ENCODE data around the gene LNP1. TPM values are rescaled to one million over a fixed set of nuclear protein-coding genes. Genes with fewer than 3 reads are reported as not detected.
A peak's percentile ranks its signal among the peaks of the same experiment; 100 is the strongest.
"Not testable (repeated sequence)": the region's sequence is repeated elsewhere in the genome, so short reads cannot be mapped to it uniquely, and the experiment has no call there.

LNP1 gene, protein sequence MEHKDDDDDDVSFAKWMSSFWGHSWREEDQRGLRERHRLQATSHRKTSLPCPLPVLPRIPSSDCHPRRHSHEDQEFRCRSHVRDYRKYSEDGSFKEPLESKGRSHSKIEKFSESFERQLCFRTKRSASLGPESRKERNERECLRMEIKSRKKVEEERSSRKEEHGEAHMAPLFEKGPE
- 6.0 TPM for polyA plus RNA-seq (2013, experiment 1 of 2)
- 7.7 TPM for polyA plus RNA-seq (2013, experiment 2 of 2)

DNA sequence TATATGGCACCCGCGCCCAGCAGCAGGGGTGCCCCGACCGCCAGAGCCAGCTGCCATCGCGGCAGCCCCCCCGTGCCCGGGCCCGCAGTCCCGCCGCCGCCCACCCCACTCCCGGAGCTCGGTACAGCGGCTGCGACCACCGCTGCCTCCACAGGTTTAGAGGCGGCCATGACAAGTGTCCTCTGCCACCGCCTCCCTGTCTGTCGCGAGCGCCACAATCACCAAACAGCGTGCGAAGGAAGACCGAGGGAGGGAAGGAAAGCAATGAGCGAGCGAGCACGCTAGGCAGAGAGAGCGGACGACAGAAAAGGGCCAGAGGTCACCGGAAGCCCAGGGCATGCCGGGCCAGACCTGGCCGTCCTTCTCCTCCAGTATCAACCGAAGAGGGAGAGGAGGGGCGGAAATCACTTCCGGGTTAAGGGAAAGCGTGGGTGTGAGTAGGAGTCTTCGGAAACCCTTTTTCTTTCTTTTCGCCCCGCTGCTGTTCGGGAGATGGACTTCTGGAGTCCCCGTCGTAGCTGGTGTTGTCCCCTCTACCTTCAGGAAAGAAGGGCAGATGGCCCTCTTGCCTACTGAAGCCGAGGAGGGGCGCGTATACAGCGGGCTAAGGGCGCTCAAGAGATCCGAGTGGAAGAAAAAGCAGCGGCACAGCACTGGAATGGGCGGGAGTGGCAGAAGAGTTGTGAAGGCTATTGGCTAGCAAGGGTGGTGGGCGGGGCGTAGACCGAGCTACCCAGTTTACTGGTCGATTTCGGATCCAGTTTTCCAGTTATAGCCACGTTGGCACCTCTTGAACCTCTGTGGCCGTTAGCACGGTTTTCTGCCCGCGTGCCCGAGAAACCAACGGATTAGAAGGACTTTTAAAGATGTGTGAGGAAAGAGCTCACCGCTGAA, at the start of gene LNP1, which contains the start of gene TOMM70:
TSS of gene LNP1 (plus strand) at position 760 of the 894 bp plus-strand sequence. CDS start 28,191 bp downstream, outside the sequence.
TSS of gene TOMM70 (minus strand) at position 310 of the 894 bp plus-strand sequence. CDS start at position 170, 140 bp downstream.
- Histone ChIP-seq H3K4me3 (ENCODE audit: extremely low read depth, insufficient read depth, low read length, poor library complexity, severe bottlenecking) (peak within 1 kb of the TSS; percentile 87), H3K9me3 (ENCODE audit: control insufficient read depth, low read length) (no peaks in the 10 kb centered on the region), H3K36me3 (ENCODE audit: control insufficient read depth, insufficient read depth, low read length) (peaks cover 11% of the 10 kb centered on the region), H3K27ac (ENCODE audit: low read depth, low read length, severe bottlenecking) (peak within 1 kb of the TSS; percentile 99), H3K4me1 (ENCODE audit: control insufficient read depth, insufficient read depth, low read length, poor library complexity, severe bottlenecking) (peaks cover 6% of the 10 kb centered on the region)
- WGBS, 2 experiments (ENCODE audit: insufficient coverage in 2 of 2), result 0% methylated on average over 31 to 58 of the region's 64 CpGs

- peaks cover 56% of the 10 kb centered on the region for H3K36me3 ChIP-seq (ENCODE audit: control insufficient read depth, insufficient read depth, low read length)
- H3K4me1 ChIP-seq (ENCODE audit: control insufficient read depth, insufficient read depth, low read length, poor library complexity, severe bottlenecking); H3K4me3 ChIP-seq (ENCODE audit: extremely low read depth, insufficient read depth, low read length, poor library complexity, severe bottlenecking); H3K9me3 ChIP-seq (ENCODE audit: control insufficient read depth, low read length); H3K27ac ChIP-seq (ENCODE audit: low read depth, low read length, severe bottlenecking): not testable (repeated sequence)
- no CpG with 5 or more reads among the region's 2 CpGs for WGBS, 2 experiments (ENCODE audit: insufficient coverage in 2 of 2)
Measured at GRCh38 chr3:100351770-100352169, 49.6 kb upstream of the LNP1 start.

DNA sequence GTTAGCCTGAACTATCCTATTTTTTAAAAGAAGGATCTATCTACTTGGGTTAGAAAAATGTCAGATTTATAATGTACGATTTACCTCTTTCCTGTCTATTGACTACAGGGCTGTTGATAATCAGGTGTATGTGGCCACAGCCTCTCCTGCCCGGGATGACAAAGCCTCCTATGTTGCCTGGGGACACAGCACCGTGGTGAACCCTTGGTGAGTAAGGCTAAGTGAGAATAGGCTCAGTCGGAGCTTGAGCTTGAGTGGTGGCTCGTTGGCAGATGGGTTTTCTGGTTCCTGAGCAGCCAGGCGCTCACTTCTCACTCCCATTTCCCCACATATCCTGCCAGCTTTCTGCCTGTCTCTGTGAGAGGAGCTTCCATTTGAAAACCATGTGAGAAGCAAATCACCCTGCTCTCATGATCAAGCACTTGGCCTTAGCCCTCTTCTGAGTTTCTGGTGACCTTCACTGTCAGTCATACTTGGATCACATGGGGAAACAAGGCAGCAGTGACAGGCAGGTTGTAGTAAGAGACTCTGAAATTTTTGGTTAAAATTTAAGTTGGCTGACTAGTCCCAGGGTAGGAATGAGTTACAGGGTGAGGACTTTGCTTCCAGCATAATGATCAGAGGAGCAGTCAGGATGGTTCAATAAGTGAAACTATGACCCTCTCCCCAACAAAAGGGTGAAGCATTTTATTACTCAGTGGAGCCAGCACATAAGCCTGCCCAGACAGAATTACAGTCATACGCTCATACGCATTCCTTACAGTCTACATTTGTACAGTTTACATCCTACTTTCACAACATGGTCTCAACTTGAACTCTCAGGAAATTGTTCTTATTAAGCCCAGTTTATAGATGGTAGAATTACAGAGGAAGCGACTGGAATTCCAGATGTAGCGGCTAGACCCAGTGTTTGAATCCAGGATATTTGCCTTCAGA, 48.8 kb upstream of the LNP1 start:
- H3K36me3 ChIP-seq (ENCODE audit: control insufficient read depth, insufficient read depth, low read length), result peaks cover 50% of the 10 kb centered on the region
- 68 to 95% methylated on average over 2 to 5 of the region's 10 CpGs for WGBS, 2 experiments (ENCODE audit: insufficient coverage in 2 of 2)
- no peak overlapping the region for H3K27ac ChIP-seq (ENCODE audit: low read depth, low read length, severe bottlenecking)
- H3K4me1 ChIP-seq (ENCODE audit: control insufficient read depth, insufficient read depth, low read length, poor library complexity, severe bottlenecking), result no peaks in the 10 kb centered on the region
- H3K4me3 ChIP-seq (ENCODE audit: extremely low read depth, insufficient read depth, low read length, poor library complexity, severe bottlenecking), result no peak overlapping the region
- H3K9me3 ChIP-seq (ENCODE audit: control insufficient read depth, low read length), result no peaks in the 10 kb centered on the region

- H3K36me3 ChIP-seq (ENCODE audit: control insufficient read depth, insufficient read depth, low read length), result peaks cover 40% of the 10 kb centered on the region
- H3K9me3 ChIP-seq (ENCODE audit: control insufficient read depth, low read length), result no peaks in the 10 kb centered on the region
- no CpG with 5 or more reads among the region's 3 CpGs for WGBS, 2 experiments (ENCODE audit: insufficient coverage in 2 of 2)
- no peak overlapping the region for H3K4me3 ChIP-seq (ENCODE audit: extremely low read depth, insufficient read depth, low read length, poor library complexity, severe bottlenecking)
- no peaks in the 10 kb centered on the region for H3K4me1 ChIP-seq (ENCODE audit: control insufficient read depth, insufficient read depth, low read length, poor library complexity, severe bottlenecking)
- H3K27ac ChIP-seq (ENCODE audit: low read depth, low read length, severe bottlenecking), result no peak overlapping the region
Measured at GRCh38 chr3:100354850-100355249, 46.5 kb upstream of the LNP1 start.

DNA sequence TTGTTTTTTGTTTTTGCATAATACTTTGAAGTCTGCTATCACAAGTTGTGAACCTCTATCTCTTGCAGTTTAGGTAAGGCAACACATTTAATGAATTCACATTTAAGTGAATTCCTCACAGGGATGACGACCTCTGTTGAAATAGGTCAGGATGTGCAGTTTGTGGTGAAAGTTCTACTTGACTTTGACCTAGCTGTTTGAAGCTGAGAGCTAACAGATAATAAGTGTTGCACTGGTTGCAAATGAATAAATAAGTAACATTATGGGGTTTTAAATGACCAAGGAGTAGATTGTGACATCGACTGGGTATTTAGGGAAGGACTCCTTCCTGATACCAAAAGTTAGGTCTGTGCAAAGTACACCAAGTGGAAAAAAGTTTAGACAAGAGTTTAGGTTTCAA, 42.9 kb upstream of the LNP1 start:
- peaks cover 6% of the 10 kb centered on the region for H3K9me3 ChIP-seq (ENCODE audit: control insufficient read depth, low read length)
- no peaks in the 10 kb centered on the region for H3K4me1 ChIP-seq (ENCODE audit: control insufficient read depth, insufficient read depth, low read length, poor library complexity, severe bottlenecking)
- no peak overlapping the region for H3K4me3 ChIP-seq (ENCODE audit: extremely low read depth, insufficient read depth, low read length, poor library complexity, severe bottlenecking)
- H3K27ac ChIP-seq (ENCODE audit: low read depth, low read length, severe bottlenecking), result no peak overlapping the region
- 90 to 100% methylated on average over 1 to 2 of the region's 2 CpGs for WGBS, 2 experiments (ENCODE audit: insufficient coverage in 2 of 2)
- peaks cover 46% of the 10 kb centered on the region for H3K36me3 ChIP-seq (ENCODE audit: control insufficient read depth, insufficient read depth, low read length)

GRCh38 chr3:100359035-100359434, 42.3 kb upstream of the LNP1 start:
- Histone ChIP-seq H3K4me1 (ENCODE audit: control insufficient read depth, insufficient read depth, low read length, poor library complexity, severe bottlenecking) (no peaks in the 10 kb centered on the region), H3K27ac (ENCODE audit: low read depth, low read length, severe bottlenecking) (no peak overlapping the region), H3K9me3 (ENCODE audit: control insufficient read depth, low read length) (peaks cover 6% of the 10 kb centered on the region), H3K4me3 (ENCODE audit: extremely low read depth, insufficient read depth, low read length, poor library complexity, severe bottlenecking) (no peak overlapping the region), H3K36me3 (ENCODE audit: control insufficient read depth, insufficient read depth, low read length) (peaks cover 47% of the 10 kb centered on the region)
- WGBS, 2 experiments (ENCODE audit: insufficient coverage in 2 of 2), result 96 to 100% methylated on average over 2 of the region's 3 CpGs

GRCh38 chr3:100360757-100361496, 40.4 kb upstream of the LNP1 start:
- Histone ChIP-seq H3K9me3 (ENCODE audit: control insufficient read depth, low read length) (peaks cover 6% of the 10 kb centered on the region), H3K4me1 (ENCODE audit: control insufficient read depth, insufficient read depth, low read length, poor library complexity, severe bottlenecking) (no peaks in the 10 kb centered on the region), H3K4me3 (ENCODE audit: extremely low read depth, insufficient read depth, low read length, poor library complexity, severe bottlenecking) (no peak overlapping the region), H3K27ac (ENCODE audit: low read depth, low read length, severe bottlenecking) (no peak overlapping the region), H3K36me3 (ENCODE audit: control insufficient read depth, insufficient read depth, low read length) (peaks cover 58% of the 10 kb centered on the region)
- 93 to 96% methylated on average over 3 to 4 of the region's 4 CpGs for WGBS, 2 experiments (ENCODE audit: insufficient coverage in 2 of 2)

DNA sequence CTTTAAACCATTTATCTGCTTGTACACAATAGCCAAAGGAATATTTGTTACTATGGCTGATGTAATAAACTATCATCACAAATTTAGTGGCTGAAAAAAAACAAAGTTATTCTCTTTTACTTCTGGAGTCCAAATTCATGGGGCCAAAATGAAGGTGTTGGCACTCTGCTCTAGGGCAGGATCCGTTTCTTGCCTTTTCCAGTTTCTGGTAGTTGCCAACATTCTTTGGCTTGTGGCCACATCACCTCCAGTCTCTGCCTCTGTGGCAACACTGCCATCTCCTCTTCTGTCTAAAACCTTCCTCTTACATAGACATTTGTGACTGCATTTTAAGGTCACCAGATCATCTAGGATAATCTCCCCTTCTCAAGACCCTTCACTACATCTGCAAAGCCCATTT, 39.4 kb upstream of the LNP1 start:
- H3K36me3 ChIP-seq (ENCODE audit: control insufficient read depth, insufficient read depth, low read length), result peaks cover 68% of the 10 kb centered on the region
- H3K4me3 ChIP-seq (ENCODE audit: extremely low read depth, insufficient read depth, low read length, poor library complexity, severe bottlenecking), result no peak overlapping the region
- no peaks in the 10 kb centered on the region for H3K4me1 ChIP-seq (ENCODE audit: control insufficient read depth, insufficient read depth, low read length, poor library complexity, severe bottlenecking)
- 100% methylated on average over 1 of the region's 1 CpG for WGBS, 2 experiments (ENCODE audit: insufficient coverage in 2 of 2)
- H3K9me3 ChIP-seq (ENCODE audit: control insufficient read depth, low read length), result peaks cover 6% of the 10 kb centered on the region
- no peak overlapping the region for H3K27ac ChIP-seq (ENCODE audit: low read depth, low read length, severe bottlenecking)

DNA sequence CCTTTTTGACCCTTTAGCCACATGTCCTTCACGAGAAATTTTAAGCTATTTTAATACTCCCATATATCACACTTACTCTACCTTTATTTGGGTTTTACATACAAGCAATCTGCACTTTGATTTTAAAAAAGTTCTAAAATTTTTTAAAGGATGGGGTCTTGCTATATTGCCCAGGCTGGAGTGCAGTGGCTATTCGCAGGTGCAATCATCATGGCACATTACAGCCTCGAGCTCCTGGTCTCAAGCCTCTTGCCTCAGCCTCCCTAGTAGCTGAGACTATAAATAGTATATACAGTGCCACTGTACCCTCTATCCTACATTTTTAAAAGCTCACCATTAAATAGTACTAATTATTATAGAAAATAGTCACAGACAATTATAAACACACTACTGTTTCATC, 36.9 kb upstream of the LNP1 start:
- whole genome bisulfite sequencing, 2 experiments (ENCODE audit: insufficient coverage in 2 of 2), result 83 to 87% methylated on average over 1 to 3 of the region's 3 CpGs
- Histone ChIP-seq H3K27ac (ENCODE audit: low read depth, low read length, severe bottlenecking) (no peak overlapping the region), H3K4me1 (ENCODE audit: control insufficient read depth, insufficient read depth, low read length, poor library complexity, severe bottlenecking) (no peaks in the 10 kb centered on the region), H3K4me3 (ENCODE audit: extremely low read depth, insufficient read depth, low read length, poor library complexity, severe bottlenecking) (no peak overlapping the region), H3K9me3 (ENCODE audit: control insufficient read depth, low read length) (peaks cover 6% of the 10 kb centered on the region), H3K36me3 (ENCODE audit: control insufficient read depth, insufficient read depth, low read length) (peaks cover 75% of the 10 kb centered on the region)

DNA sequence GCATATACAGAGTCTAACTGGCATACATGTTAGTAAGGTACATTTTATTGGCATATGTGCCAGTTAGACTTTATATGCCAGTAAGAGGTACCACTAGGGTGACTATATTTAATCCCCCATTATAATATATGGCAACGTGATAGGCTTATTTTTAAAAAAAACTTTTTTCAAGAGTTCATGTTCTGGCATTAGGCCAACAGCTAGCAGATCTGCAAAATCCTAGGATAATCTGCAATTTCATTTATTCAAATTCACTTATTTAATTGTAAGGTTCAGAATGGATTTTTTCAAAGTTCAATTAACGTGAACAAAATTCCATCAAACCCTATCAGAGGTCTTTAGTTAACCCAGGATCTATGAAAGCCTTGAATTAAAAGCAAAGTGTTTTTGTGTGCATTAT, 34.9 kb upstream of the LNP1 start:
- H3K9me3 ChIP-seq (ENCODE audit: control insufficient read depth, low read length), result peaks cover 6% of the 10 kb centered on the region
- no peak overlapping the region for H3K27ac ChIP-seq (ENCODE audit: low read depth, low read length, severe bottlenecking)
- no peaks in the 10 kb centered on the region for H3K4me1 ChIP-seq (ENCODE audit: control insufficient read depth, insufficient read depth, low read length, poor library complexity, severe bottlenecking)
- peaks cover 80% of the 10 kb centered on the region for H3K36me3 ChIP-seq (ENCODE audit: control insufficient read depth, insufficient read depth, low read length)
- H3K4me3 ChIP-seq (ENCODE audit: extremely low read depth, insufficient read depth, low read length, poor library complexity, severe bottlenecking), result no peak overlapping the region
- whole genome bisulfite sequencing, 2 experiments (ENCODE audit: insufficient coverage in 2 of 2), result no CpG with 5 or more reads among the region's 2 CpGs
